WERI-Rb-1 (cell line): ENCODE measurements around the gene SPCS3.
"Not testable (repeated sequence)": the region's sequence is repeated elsewhere in the genome, so short reads cannot be mapped to it uniquely, and the experiment has no call there.

Experiments used
- DNase-seq: peaks from one replicate; pipeline ENCODE4 v3.0.0-alpha.2; 2020
- H3K27ac ChIP-seq: fragments of 250-450 bp; sonication (Bioruptor Pico); 2 replicates; pipeline ENCODE4 v1.5.1; 2020; ENCODE audit warnings: mild to moderate bottlenecking, moderate library complexity
- H3K27me3 ChIP-seq: fragments of 250-450 bp; sonication (Bioruptor Pico); 2 replicates; pipeline ENCODE4 v1.5.1; 2021; ENCODE audit warnings: mild to moderate bottlenecking, low read depth, moderate library complexity; ENCODE audit not compliant: insufficient read depth, severe bottlenecking
- H3K36me3 ChIP-seq: fragments of 250-450 bp; sonication (Bioruptor Pico); 2 replicates; pipeline ENCODE4 v1.5.1; 2020; ENCODE audit warnings: mild to moderate bottlenecking, moderate library complexity
- H3K4me3 ChIP-seq: 2 replicates; pipeline ENCODE4 v1.5.1; 2011; ENCODE audit warnings: low read depth, mild to moderate bottlenecking, control low read depth, low read length
- H3K9me3 ChIP-seq: fragments of 250-450 bp; sonication (Bioruptor Pico); 2 replicates; pipeline ENCODE4 v1.5.1; 2021; ENCODE audit warnings: mild to moderate bottlenecking, moderate library complexity; ENCODE audit not compliant: severe bottlenecking
- TF ChIP-seq, protein P1 (sequence below): IDR thresholded peaks from 2 replicates; pipeline ENCODE4 v1.5.1; 2011; ENCODE audit warnings: low read depth, mild to moderate bottlenecking, control low read depth, inconsistent platforms, low read length

The SPCS3 gene

DNA sequence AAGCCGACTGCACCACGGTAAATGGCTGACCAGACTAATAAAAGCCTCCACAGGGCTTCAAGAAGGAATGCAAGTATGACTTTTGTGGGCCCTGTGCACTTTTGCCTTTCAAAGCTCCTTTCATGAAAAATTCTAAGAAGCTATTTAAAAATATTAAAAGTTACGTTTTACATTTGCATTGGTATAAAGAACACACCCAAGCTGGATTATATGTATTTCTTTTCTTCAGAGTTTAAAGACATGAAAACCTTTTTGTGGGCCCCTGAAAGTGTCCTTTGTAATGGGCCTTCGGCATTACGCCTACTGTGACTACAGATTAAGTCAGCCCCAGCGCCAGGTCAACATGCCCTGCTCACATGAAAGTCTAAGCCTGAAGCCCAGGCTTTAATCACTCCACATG lies 30.2 kb upstream of the SPCS3 start:
- Histone ChIP-seq H3K27ac (no peak overlapping the region), H3K9me3 (no peaks in the 10 kb centered on the region), H3K36me3 (no peaks in the 10 kb centered on the region), H3K4me3 (no peak overlapping the region), H3K27me3 (no peaks in the 10 kb centered on the region)
- TF ChIP-seq, protein P1, sequence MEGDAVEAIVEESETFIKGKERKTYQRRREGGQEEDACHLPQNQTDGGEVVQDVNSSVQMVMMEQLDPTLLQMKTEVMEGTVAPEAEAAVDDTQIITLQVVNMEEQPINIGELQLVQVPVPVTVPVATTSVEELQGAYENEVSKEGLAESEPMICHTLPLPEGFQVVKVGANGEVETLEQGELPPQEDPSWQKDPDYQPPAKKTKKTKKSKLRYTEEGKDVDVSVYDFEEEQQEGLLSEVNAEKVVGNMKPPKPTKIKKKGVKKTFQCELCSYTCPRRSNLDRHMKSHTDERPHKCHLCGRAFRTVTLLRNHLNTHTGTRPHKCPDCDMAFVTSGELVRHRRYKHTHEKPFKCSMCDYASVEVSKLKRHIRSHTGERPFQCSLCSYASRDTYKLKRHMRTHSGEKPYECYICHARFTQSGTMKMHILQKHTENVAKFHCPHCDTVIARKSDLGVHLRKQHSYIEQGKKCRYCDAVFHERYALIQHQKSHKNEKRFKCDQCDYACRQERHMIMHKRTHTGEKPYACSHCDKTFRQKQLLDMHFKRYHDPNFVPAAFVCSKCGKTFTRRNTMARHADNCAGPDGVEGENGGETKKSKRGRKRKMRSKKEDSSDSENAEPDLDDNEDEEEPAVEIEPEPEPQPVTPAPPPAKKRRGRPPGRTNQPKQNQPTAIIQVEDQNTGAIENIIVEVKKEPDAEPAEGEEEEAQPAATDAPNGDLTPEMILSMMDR: no peak
- DNase-seq: no peak

- DNase-seq: no peak
- Histone ChIP-seq H3K36me3 (no peaks in the 10 kb centered on the region), H3K9me3 (no peaks in the 10 kb centered on the region), H3K27ac (no peak overlapping the region), H3K27me3 (no peaks in the 10 kb centered on the region), H3K4me3 (no peak overlapping the region)
- TF ChIP-seq, protein P1: no peak
Measured at GRCh38 chr4:176290520-176290919, 29.2 kb upstream of the SPCS3 start.

DNA sequence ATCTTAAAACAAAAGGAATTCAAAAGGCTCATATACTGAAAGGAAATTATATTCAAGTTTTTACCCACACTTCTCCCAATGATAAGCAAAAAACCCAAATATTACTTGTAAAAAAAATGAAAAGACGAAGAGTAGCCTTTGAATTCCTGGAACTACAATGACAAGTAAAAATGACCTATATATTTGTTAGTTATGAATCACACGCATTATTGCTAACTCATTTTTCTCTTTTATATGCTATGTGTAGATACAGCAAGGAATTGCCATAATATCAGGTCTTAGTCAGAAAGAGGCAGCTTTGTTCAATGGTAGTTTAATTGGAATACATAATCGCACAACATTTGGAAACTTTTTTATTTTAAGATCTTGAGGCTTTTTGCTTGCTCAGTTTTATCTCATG lies 28.0 kb upstream of the SPCS3 start:
- TF ChIP-seq, protein P1: no peak
- H3K27ac ChIP-seq: no peak overlapping the region
- H3K27me3 ChIP-seq: no peaks in the 10 kb centered on the region
- DNase-seq: no peak
- H3K4me3 ChIP-seq: no peak overlapping the region
- no peaks in the 10 kb centered on the region for H3K9me3 ChIP-seq
- H3K36me3 ChIP-seq: no peaks in the 10 kb centered on the region

DNA sequence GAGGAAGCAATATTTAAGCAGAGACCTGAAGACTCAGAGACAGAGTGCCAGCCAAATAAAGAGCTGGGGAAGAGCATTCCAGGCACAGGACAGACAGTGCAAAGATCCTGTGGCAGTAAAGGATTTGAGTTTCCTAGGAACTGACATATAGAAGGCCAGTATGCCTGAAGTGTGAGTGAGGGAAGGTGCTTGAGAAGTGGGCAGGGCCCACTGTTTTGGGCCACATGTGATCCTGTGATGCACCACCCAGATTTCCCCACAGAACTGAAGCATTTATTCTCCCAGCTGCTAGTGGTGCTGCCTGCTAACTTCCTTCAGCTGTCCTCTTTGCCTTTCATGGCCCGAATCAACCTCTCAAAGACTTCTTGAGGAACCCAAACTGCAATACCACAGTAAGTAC lies 26.8 kb upstream of the SPCS3 start:
- TF ChIP-seq, protein P1: no peak
- Histone ChIP-seq H3K9me3 (no peaks in the 10 kb centered on the region), H3K36me3 (no peaks in the 10 kb centered on the region), H3K27ac (no peak overlapping the region), H3K27me3 (no peaks in the 10 kb centered on the region), H3K4me3 (no peak overlapping the region)
- DNase-seq: no peak

GRCh38 chr4:176293660-176294059 lies 26.1 kb upstream of the SPCS3 start:
- no peak overlapping the region for H3K4me3 ChIP-seq
- TF ChIP-seq, protein P1: no peak
- no peak overlapping the region for H3K27ac ChIP-seq
- H3K9me3 ChIP-seq: no peaks in the 10 kb centered on the region
- no peaks in the 10 kb centered on the region for H3K27me3 ChIP-seq
- H3K36me3 ChIP-seq: no peaks in the 10 kb centered on the region
- DNase-seq: no peak

GRCh38 chr4:176295907-176296306 lies 23.9 kb upstream of the SPCS3 start:
- not testable (repeated sequence) for DNase-seq, H3K9me3 ChIP-seq, H3K27ac ChIP-seq, H3K27me3 ChIP-seq, H3K4me3 ChIP-seq, H3K36me3 ChIP-seq

GRCh38 chr4:176298664-176299063 lies 21.1 kb upstream of the SPCS3 start:
- TF ChIP-seq, protein P1: no peak
- Histone ChIP-seq H3K4me3 (no peak overlapping the region), H3K36me3 (no peaks in the 10 kb centered on the region), H3K27me3 (no peaks in the 10 kb centered on the region), H3K9me3 (no peaks in the 10 kb centered on the region), H3K27ac (peak overlapping the region; percentile 35)
- DNase-seq: peak; percentile 82
